Activated gamma-delta T cell treated with anti-CD3 and anti-CD28 coated beads, Interleukin-2, amount 50 U/mL, for 16 hours (primary cell): ENCODE measurements around the gene PLA1A.
A peak's percentile ranks its signal among the peaks of the same experiment; 100 is the strongest.
"Not testable (repeated sequence)": the region's sequence is repeated elsewhere in the genome, so short reads cannot be mapped to it uniquely, and the experiment has no call there.

Experiments
- DNase-seq: peaks from one replicate; pipeline ENCODE4 v3.0.0-alpha.2; 2020; ENCODE audit warnings: low read depth

PLA1A gene

DNA sequence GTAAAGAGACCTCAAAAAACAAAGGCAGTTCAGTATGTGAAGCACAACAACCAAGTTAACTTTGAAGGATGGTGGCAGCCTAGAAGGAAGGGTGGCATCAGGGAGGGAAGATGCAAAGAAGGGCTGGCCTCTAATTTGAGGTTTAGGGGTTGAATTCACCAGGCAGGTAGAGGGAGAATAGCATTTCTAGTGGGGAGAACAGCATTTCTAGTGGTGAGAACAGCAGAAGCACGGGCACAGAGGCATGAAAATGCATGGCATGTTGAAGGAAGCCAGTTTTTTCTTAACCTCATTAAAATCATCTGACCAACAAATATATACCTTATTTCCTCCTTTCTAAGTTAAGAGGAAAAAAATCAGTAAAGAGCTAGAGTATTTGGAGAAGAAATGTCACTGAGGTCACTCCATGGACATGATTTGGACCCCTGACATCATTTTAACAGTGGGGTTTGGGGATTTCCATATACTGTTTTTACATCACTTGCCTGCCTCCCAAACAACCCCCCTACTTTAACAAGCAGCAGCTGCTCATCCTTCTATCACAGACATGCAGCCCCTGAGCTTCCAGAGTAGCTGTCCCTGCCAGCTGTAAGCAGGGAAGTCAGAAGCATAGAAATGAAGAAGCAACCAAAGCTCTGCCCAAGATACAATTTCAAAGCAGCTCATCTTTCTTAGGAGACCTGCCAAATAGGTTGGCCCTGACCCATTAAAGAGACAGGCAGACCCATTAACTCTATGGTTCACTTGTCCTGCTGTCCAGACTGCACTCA is 65.1 kb downstream of the PLA1A start:
- DNase-seq = no peak

DNA sequence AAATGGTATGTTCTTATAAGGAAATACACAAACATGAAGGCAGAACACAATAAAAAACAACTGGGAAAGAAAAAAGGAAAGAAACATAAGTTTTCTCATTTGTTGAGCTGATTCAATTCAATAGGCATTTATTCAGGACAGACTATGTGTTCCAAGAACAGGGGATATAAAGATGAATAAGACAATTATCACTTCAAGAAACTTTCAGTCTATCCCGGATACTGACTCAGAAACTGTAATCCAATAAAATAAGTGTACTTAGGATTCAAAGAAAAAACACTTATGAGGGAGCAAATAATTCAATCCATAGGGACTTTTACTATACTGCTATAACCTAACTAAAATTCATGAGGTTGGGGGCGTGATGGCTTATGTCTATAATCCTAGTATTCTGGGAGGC is 66.2 kb downstream of the PLA1A start:
- no peak for DNase-seq

DNA sequence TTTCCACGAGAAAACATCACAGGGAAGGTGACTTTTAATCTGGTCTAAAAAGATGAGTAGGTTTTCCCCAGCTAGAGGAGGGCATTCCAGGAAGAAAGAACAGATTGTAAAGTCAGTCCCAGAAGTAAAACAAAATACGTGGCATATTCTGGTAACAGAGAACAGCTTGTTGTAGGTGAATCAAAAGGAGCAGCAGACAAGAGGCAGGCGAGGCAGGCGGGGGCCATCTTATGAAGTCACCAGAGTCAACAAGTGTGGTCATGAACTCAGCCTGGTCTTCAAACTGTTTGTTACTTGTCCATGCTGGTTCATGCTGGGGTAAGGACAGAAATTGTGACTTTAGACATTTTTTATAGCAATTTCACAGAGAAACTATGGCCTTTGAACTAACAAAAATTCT is 66.7 kb downstream of the PLA1A start:
- no peak for DNase-seq

DNA sequence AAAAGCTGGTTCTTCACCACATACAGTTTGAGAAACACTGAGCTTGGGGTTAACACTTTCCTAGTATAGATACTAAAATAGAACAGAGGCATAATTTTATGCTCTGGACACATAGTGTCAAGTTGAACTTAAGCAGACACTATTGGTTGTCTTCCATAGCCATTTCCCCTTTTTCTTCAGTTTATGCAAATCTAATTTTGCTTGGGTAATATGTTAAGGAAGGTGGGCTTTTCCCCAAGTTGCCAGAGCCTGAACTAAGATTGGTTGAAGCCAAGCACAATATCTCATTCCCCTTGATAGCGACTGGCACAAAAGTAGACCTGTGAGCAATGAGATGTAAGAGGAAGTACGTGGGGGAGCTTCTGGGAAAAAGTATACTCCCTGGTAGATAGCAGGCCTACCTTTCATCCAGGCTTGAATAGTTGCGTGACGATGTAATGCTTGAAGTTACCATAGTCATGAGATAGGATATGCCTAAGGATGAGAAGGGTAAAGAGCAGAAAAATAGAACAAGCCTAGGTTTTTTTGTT is 67.2 kb downstream of the PLA1A start:
- no peak for DNase-seq

DNA sequence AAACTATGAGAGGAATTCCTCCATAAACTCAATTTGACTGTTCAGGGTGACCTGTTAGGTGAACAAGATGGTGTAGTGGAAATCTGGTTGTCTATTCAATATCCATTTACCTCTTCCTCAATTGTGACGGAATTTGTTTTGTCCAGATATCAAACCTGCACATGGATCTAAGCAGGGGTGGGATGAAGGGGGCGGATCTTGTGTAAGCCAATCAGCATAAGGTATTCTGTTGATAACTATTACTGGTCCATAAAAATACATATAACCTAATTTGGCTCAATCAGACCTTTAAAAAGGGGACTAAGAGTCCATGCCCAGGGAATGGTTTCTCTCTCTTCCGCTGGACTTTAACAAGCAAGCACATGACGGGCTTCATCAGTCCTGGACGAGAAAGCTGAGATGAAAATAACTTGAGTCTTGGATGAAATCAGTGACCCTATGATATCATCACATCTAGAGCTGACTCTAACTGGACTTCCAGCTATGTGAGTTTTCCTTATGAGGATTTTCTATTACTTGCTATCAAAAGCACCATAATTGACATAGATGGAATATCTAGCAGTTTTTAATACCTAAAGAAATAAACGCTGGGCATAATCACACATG is 68.4 kb downstream of the PLA1A start:
- DNase-seq = no peak

DNA sequence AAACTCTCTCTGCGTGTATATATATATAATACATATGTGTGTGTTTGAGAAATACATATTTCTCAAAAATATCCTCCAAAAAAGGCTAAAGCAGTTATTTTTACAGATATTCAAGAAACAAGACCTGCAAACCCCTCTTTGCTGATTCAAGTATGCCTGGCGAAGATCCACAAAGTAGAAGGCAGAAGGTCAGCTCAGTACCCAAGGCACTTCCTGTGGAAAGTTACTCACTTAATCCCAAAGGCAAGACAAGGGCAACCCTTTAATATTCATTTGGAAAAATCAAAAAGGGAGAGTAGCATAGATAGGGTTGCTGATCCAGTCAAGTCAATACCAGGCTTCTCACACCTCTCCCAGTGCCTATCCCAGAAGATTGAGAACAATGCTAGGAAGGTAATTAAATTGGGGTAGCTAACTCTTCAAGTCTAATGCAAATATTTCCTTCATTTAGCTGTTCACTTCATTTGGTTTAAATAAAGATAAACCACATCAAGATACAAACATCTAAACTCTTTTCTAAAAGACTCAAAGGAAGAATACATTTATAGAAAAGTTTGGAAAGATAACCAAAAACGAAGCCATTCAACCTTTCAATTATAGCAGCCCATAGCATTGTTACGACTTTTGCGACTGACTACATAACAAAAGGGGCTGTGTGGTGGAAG is 72.4 kb downstream of the PLA1A start:
- DNase-seq = no peak

DNA sequence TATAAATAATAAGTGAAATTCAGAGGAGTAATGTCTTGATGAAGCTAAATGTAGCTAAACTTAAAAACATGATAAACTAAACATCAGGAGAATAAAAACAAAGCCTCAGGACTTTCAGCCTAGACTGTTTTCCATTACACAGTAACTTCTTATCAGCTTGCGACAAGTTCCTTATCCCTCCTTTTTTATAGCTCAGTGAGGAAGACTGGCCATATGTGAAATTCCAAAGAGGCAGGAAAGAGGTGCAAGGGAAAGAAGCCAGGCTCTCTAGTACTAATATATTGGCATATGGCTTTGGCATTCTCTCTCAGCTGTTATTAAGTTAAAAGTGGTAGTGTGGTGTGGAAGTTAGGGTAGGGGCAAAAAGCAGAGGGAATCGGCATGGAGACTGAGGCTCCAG is 75.1 kb downstream of the PLA1A start:
- DNase-seq = no peak

DNA sequence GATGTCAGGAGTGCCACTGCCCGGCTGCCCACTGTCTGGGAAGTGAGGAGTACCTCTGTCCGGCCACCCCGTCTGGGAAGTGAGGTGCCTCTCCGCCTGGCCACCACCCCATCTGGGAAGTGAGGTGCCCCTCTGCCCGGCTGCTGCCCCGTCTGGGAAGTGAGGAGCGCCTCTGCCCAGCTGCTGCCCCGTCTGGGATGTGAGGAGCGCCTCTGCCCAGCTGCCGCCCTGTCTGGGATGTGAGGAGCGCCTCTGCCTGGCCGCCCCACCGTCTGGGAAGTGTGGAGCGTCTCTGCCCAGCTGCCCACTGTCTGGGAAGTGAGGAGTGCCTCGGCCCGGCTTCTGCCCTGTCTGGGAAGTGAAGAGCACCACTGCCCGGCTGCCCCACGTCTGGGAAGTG is 76.2 kb downstream of the PLA1A start:
- DNase-seq = no peak

DNA sequence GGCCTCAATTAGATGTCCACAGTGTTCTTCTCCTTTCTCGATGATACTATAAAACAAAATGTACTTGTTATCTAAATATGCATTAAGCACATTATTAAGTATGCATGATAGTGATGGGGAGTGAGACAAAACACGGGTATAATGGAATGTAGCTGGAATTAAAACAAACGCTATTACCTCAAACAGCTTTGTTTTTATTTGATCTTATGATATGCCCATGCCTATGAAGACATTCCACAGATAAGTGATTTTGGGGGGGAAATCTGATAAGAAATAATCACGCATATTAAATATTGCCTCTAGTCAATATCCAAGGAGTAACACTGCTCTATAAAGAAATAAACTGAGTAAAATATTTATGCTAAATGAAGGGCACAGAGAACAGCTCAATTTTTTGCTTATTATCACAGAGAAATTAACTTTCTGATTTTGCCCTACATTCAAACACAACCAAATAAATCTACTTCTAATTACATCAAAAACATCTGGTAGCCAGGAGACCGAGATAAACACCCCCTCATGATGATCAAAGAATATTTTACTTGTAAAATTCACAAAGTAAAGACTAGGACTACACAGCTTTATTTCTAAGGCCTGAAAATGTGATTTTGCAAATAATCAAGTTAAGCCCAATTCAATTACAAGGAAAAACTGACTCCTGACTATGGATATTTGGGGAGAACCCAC is 77.6 kb downstream of the PLA1A start:
- no peak for DNase-seq

DNA sequence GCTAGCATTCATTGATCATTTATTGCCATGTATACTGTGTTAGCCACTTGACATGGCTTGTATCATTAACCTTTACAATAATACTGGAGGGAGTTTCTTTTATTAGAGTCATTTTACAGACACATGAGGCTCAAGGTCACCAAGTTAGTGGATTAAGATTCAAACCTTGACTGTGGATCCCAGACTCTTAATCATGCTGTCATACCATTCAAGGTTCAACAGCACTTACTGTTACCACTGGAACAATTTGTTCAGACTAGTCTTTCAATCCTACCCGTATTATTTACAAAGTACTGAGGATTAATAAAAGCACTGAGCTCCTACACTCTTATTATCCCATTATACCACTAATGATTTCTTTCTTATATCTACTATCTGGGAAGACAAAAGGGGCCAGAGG is 78.3 kb downstream of the PLA1A start:
- DNase-seq = no peak

DNA sequence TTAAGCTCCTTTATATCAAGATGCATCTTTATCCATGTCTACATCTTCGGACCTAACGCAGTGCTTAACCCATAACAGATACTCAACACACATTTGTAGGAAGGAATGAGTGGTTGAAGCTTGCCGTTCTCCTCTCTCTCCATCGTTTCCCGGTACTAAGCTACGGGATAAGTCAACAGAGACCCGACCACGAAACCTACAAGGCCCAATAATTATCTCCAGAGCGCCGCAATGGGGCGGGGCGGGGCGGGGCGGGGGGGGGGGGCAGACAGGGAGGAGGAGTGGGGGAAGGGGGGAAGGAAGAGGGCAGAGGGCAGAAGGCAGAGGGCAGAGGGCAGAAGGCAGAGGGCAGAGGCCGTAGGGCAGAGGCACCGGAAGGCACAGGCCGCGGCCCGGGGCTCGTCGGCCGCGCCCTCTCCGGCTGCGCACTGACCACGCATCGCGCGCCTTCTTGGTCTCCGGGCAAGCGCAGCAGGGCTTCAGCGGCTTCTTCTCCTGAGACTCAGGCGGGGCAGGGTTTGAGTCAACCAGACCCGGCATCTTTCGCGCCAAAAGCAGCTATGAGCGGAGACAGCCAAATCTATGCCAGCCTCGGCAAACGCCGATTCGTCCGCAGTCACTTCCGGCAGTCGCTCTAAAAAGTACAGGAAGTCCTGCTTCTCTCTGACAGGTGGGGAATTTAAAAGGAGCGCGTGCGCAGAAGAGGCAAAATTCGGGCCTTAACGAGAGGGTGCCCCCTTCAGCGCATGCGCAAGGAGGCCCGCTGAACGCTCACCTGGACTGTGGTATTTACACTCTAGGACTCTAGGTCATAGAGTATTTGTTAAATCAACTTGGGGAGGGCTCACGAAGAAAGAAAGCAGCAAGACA is 79.3 kb downstream of the PLA1A start, which contains the start of gene COX17:
Gene COX17, minus strand, starts transcription at position 636 of the 870 bp plus-strand sequence. Its CDS starts 96 bp downstream, at position 540.
- peak; percentile 92 for DNase-seq

DNA sequence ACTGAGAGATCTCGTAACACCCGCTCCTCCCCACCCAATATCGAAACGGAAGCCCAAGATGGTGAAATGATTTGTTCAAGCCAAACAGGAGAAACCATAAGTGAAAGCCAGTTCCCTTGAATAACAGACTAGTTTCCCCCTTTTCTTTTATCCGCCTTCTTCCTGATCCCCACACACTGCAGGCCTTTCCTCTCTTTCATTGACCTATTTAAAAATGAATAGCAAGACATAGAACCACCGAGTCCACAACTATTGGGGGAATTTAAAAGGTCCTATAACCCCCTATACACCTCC is 79.9 kb downstream of the PLA1A start:
- no peak for DNase-seq

DNA sequence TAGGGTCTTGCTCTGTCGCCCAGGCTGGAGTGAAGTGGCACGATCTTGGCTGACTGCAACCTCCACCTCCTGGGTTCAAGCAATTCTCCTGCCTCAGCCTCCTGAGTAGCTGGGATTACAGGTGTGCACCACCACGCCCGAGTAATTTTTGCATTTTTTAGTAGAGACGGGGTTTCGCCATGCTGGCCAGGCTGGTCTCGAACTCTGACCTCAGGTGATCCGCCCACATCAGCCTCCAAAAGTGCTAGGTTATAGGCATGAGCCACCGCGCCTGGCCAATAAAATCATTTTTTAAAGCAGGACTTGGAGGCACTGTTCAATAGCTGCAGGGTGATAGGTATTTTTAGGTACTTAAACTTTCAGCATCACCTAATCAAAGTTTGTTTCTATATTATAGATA is 80.5 kb downstream of the PLA1A start:
- DNase-seq = not testable (repeated sequence)
